GM23338 (cell line): Measurements from ENCODE around the gene OR51G2. TPM values are rescaled to one million over a fixed set of nuclear protein-coding genes. Genes with fewer than 3 reads are reported as not detected.

Experiments used
- ATAC-seq: fragments of 200-7000 bp; cut with Tn5 transposase; 3 replicates; pipeline ENCODE4 v1.9.1; 2020
- DNase-seq: peaks from one replicate; pipeline ENCODE4 v3.0.0-alpha.2; 2015; ENCODE audit warnings: low spot score
- H2AFZ ChIP-seq: fragments of 200-600 bp; sonication (generic); 2 replicates; pipeline ENCODE4 v1.8.0; 2016; ENCODE audit warnings: antibody characterized with exemption, mild to moderate bottlenecking, moderate library complexity
- H3F3A ChIP-seq: fragments of 200-600 bp; sonication (generic); replicated peaks from 2 replicates; pipeline ENCODE4 v1.8.0; 2017; ENCODE audit warnings: antibody characterized with exemption, mixed run types, low read depth
- H3K27ac ChIP-seq: fragments of 200-600 bp; sonication (generic); 2 replicates; pipeline ENCODE4 v1.6.1; 2016; ENCODE audit warnings: low read depth
- H3K27me3 ChIP-seq: fragments of 200-600 bp; sonication (generic); 2 replicates; pipeline ENCODE4 v1.8.0; 2016; ENCODE audit warnings: mild to moderate bottlenecking, mixed run types, moderate library complexity; ENCODE audit not compliant: insufficient read depth
- H3K36me3 ChIP-seq: fragments of 200-600 bp; sonication (generic); 2 replicates; pipeline ENCODE4 v1.8.0; 2016; ENCODE audit warnings: mild to moderate bottlenecking; ENCODE audit not compliant: insufficient read depth
- H3K4me1 ChIP-seq: fragments of 200-600 bp; sonication (generic); 2 replicates; pipeline ENCODE4 v1.8.0; 2016; ENCODE audit warnings: mild to moderate bottlenecking, moderate library complexity; ENCODE audit not compliant: insufficient read depth
- H3K4me2 ChIP-seq: fragments of 200-600 bp; sonication (generic); 2 replicates; pipeline ENCODE4 v1.7.1; 2017; ENCODE audit warnings: mixed run types
- H3K4me3 ChIP-seq: fragments of 200-600 bp; sonication (generic); 2 replicates; pipeline ENCODE4 v1.6.1; 2016; ENCODE audit warnings: mixed run types
- H3K79me2 ChIP-seq: fragments of 200-600 bp; sonication (generic); replicated peaks from 2 replicates; pipeline ENCODE4 v1.8.0; 2017; ENCODE audit warnings: mild to moderate bottlenecking; ENCODE audit not compliant: insufficient read depth
- H3K9me2 ChIP-seq: fragments of 200-600 bp; sonication (generic); 2 replicates; pipeline ENCODE4 v1.8.0; 2017; ENCODE audit not compliant: insufficient read depth
- H4K20me1 ChIP-seq: fragments of 200-600 bp; sonication (generic); replicated peaks from 2 replicates; pipeline ENCODE4 v1.8.0; 2017; ENCODE audit warnings: mild to moderate bottlenecking; ENCODE audit not compliant: insufficient read depth
- H3K27ac Mint-ChIP-seq: 2 replicates; pipeline ENCODE4 v1.8.0; 2020; ENCODE audit warnings: inconsistent platforms, mild to moderate bottlenecking, moderate library complexity, mixed read lengths
- H3K27me3 Mint-ChIP-seq: 3 replicates; pipeline ENCODE4 v1.8.0; 2022; ENCODE audit warnings: low read depth, mild to moderate bottlenecking, moderate library complexity, mixed read lengths, inconsistent platforms; ENCODE audit not compliant: insufficient read depth, poor library complexity
- H3K36me3 Mint-ChIP-seq: 3 replicates; pipeline ENCODE4 v1.8.0; 2021; ENCODE audit warnings: low read depth, mild to moderate bottlenecking, inconsistent platforms, moderate library complexity, mixed read lengths
- H3K4me1 Mint-ChIP-seq: 3 replicates; pipeline ENCODE4 v1.8.0; 2020; ENCODE audit warnings: mild to moderate bottlenecking, inconsistent platforms, mixed read lengths
- H3K4me3 Mint-ChIP-seq: 3 replicates; pipeline ENCODE4 v1.8.0; 2021; ENCODE audit warnings: moderate library complexity, mild to moderate bottlenecking, inconsistent platforms, mixed read lengths
- H3K9me3 Mint-ChIP-seq: 3 replicates; pipeline ENCODE4 v1.8.0; 2020; ENCODE audit warnings: moderate library complexity, mild to moderate bottlenecking, inconsistent platforms, mixed read lengths
- STAT1 ChIP-seq: IDR thresholded peaks from one replicate; pipeline ENCODE4 v1.6.1; 2016; ENCODE audit warnings: antibody characterized with exemption; ENCODE audit not compliant: unreplicated experiment
- ZNF462 ChIP-seq: fragments of 250-450 bp; sonication (Bioruptor Pico); IDR thresholded peaks from 2 replicates; pipeline ENCODE4 v1.5.0; 2020; ENCODE audit warnings: mild to moderate bottlenecking, moderate library complexity
- polyA plus RNA-seq: library from polyadenylated mRNA; unstranded; fragments of >200 nt; fragmentation: Nextera tagmentation; extraction: Ambion mirVana; gene quantifications from 2 replicates; pipeline ENCODE4 v1.2.1, GENCODE V29; 2016
- total RNA-seq: library from RNA; depleted of rRNA; stranded (reverse); fragments of >200 nt; shearing (Covaris generic); gene quantifications from 2 replicates; pipeline ENCODE4 v1.2.3, GENCODE V29; 2014
- TF ChIP-seq, protein P1 (sequence below): IDR thresholded peaks from one replicate; pipeline ENCODE4 v1.6.1; 2018; ENCODE audit warnings: antibody characterized with exemption; ENCODE audit not compliant: unreplicated experiment
- TF ChIP-seq, protein P2 (sequence below), 2 experiments: fragments of 200-600 bp in 1 of 2; sonication (generic) in 1 of 2; conservative IDR thresholded peaks; 2 replicates each; pipeline versions ENCODE4 v1.5.1 to v1.6.1; 2016 to 2017; ENCODE audit warnings: antibody characterized with exemption in 2 of 2, low read depth in 2 of 2, mild to moderate bottlenecking in 2 of 2, moderate library complexity in 1 of 2

The OR51G2 gene
- total and polyA plus RNA-seq, 2 experiments from 2014 or later, result not detected

DNA sequence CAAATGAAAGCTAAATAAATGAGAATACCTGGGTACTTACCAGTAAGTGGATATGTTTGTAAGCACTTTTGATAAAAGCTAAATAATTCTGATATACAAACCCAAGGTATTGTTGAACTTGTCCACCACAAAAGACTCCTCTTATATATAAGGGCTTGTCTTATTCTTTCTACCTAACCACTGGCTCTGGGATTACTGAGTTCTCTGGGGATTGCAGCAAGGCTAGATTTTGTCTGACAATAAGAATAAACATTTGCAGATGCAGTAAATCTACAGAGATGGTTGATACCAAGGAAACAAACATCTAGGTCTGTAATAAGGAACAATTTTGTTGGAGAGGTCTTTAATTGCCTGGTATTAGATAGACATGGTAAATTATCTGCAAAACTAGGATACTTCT lies 28.4 kb upstream of the OR51G2 start, which contains the start of gene OR51A4 (continued):
- no peak for TF ChIP-seq ZNF462
- no peak for TF ChIP-seq STAT1
- TF ChIP-seq, protein P1, sequence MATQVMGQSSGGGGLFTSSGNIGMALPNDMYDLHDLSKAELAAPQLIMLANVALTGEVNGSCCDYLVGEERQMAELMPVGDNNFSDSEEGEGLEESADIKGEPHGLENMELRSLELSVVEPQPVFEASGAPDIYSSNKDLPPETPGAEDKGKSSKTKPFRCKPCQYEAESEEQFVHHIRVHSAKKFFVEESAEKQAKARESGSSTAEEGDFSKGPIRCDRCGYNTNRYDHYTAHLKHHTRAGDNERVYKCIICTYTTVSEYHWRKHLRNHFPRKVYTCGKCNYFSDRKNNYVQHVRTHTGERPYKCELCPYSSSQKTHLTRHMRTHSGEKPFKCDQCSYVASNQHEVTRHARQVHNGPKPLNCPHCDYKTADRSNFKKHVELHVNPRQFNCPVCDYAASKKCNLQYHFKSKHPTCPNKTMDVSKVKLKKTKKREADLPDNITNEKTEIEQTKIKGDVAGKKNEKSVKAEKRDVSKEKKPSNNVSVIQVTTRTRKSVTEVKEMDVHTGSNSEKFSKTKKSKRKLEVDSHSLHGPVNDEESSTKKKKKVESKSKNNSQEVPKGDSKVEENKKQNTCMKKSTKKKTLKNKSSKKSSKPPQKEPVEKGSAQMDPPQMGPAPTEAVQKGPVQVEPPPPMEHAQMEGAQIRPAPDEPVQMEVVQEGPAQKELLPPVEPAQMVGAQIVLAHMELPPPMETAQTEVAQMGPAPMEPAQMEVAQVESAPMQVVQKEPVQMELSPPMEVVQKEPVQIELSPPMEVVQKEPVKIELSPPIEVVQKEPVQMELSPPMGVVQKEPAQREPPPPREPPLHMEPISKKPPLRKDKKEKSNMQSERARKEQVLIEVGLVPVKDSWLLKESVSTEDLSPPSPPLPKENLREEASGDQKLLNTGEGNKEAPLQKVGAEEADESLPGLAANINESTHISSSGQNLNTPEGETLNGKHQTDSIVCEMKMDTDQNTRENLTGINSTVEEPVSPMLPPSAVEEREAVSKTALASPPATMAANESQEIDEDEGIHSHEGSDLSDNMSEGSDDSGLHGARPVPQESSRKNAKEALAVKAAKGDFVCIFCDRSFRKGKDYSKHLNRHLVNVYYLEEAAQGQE, result no peak

- Mint-ChIP-seq H3K9me3 (no peaks in the 10 kb centered on the region), H3K27me3 (no peaks in the 10 kb centered on the region), H3K4me3 (no peak overlapping the region), H3K4me1 (no peaks in the 10 kb centered on the region), H3K36me3 (no peaks in the 10 kb centered on the region), H3K27ac (no peak overlapping the region)
- H3F3A ChIP-seq, result no peaks in the 10 kb centered on the region
- no peak overlapping the region for H3K27ac ChIP-seq
- H3K4me1 ChIP-seq, result no peaks in the 10 kb centered on the region
- DNase-seq (no peak), ATAC-seq (no peak)
- H3K9me2 ChIP-seq, result no peaks in the 10 kb centered on the region; the same call in 1 of the 2 replicates
- H3K79me2 ChIP-seq, result no peaks in the 10 kb centered on the region
- H3K36me3 ChIP-seq, result no peaks in the 10 kb centered on the region
- no peaks in the 10 kb centered on the region for H3K27me3 ChIP-seq
- no peak overlapping the region for H2AFZ ChIP-seq
- H3K4me2 ChIP-seq, result no peak overlapping the region
- no peaks in the 10 kb centered on the region for H4K20me1 ChIP-seq
- no peak overlapping the region for H3K4me3 ChIP-seq
- TF ChIP-seq, protein P2, sequence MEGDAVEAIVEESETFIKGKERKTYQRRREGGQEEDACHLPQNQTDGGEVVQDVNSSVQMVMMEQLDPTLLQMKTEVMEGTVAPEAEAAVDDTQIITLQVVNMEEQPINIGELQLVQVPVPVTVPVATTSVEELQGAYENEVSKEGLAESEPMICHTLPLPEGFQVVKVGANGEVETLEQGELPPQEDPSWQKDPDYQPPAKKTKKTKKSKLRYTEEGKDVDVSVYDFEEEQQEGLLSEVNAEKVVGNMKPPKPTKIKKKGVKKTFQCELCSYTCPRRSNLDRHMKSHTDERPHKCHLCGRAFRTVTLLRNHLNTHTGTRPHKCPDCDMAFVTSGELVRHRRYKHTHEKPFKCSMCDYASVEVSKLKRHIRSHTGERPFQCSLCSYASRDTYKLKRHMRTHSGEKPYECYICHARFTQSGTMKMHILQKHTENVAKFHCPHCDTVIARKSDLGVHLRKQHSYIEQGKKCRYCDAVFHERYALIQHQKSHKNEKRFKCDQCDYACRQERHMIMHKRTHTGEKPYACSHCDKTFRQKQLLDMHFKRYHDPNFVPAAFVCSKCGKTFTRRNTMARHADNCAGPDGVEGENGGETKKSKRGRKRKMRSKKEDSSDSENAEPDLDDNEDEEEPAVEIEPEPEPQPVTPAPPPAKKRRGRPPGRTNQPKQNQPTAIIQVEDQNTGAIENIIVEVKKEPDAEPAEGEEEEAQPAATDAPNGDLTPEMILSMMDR (conservative IDR thresholded peaks at IDR 0.05; ENCODE audit: low read depth in 2 of 2), result no peak
- TF ChIP-seq, protein P1, result no peak
These were observed 17.6 kb upstream of the OR51G2 start for GRCh38 chr11:4936745-4937144.
